ENCODE results near the gene UBB.

Gene UBB

GRCh38 chr17:16406742-16407674 is 26.1 kb downstream of the UBB start:
- TF ChIP-seq, protein P1, sequence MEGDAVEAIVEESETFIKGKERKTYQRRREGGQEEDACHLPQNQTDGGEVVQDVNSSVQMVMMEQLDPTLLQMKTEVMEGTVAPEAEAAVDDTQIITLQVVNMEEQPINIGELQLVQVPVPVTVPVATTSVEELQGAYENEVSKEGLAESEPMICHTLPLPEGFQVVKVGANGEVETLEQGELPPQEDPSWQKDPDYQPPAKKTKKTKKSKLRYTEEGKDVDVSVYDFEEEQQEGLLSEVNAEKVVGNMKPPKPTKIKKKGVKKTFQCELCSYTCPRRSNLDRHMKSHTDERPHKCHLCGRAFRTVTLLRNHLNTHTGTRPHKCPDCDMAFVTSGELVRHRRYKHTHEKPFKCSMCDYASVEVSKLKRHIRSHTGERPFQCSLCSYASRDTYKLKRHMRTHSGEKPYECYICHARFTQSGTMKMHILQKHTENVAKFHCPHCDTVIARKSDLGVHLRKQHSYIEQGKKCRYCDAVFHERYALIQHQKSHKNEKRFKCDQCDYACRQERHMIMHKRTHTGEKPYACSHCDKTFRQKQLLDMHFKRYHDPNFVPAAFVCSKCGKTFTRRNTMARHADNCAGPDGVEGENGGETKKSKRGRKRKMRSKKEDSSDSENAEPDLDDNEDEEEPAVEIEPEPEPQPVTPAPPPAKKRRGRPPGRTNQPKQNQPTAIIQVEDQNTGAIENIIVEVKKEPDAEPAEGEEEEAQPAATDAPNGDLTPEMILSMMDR (IDR thresholded peaks at IDR 0.05; ENCODE audit: control insufficient read depth, extremely low read depth, insufficient read depth): no peak
- no peak overlapping the region for H3K4me3 ChIP-seq (ENCODE audit: low read depth, low read length)
- DNase-seq (ENCODE audit: low read depth): no peak

DNA sequence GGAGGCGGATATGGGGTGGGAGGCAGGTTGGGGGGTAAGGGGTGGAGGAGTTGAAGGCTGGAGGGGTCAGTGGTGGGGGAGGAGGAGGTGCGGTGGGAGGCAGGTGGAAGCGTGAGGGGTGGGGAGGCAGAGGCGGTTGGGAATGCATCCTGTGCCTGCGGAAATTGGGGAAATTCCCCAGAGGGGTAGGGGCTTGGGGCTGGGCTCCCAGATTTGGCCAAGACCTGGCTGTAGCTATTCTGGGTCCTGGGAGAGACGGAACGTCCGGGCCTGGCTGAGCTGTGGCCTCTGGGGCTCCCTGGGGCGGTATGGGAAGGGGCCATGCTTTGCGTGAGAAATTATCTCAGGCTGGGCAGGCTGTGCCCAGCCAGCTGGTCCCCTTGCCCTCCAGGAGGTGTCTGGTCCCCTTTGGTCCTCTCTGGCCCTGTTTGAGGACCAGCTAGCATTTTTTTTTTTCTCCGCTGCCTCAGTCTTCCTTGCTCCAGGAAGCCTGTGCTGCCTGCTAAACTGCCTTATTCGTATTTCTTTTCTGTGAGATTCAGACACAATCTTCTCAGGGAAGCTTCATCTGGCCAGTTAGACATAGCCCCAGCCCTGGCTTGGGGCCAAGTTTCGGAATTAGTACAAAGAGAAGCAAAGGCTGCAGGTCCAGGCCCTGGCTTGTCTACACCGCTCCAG is 27.2 kb downstream of the UBB start:
- TF ChIP-seq, protein P1 (IDR thresholded peaks at IDR 0.05; ENCODE audit: control insufficient read depth, extremely low read depth, insufficient read depth): no peak
- no peak overlapping the region for H3K4me3 ChIP-seq (ENCODE audit: low read depth, low read length)
- no peak for DNase-seq (ENCODE audit: low read depth)

GRCh38 chr17:16415031-16415924 is 34.4 kb downstream of the UBB start, which contains the start of gene TRPV2:
Gene TRPV2, plus strand, starts transcription at chr17:16415571. Its CDS starts 2,098 bp downstream, at chr17:16417669.
- TF ChIP-seq, protein P1 (IDR thresholded peaks at IDR 0.05; ENCODE audit: control insufficient read depth, extremely low read depth, insufficient read depth): no peak
- DNase-seq (ENCODE audit: low read depth): no peak
- H3K4me3 ChIP-seq (ENCODE audit: low read depth, low read length): no peak within 1 kb of the TSS

GRCh38 chr17:16417399-16417798 is 36.5 kb downstream of the UBB start:
- H3K4me3 ChIP-seq (ENCODE audit: low read depth, low read length): no peak overlapping the region
- DNase-seq (ENCODE audit: low read depth): no peak
- TF ChIP-seq, protein P1 (IDR thresholded peaks at IDR 0.05; ENCODE audit: control insufficient read depth, extremely low read depth, insufficient read depth): no peak

DNA sequence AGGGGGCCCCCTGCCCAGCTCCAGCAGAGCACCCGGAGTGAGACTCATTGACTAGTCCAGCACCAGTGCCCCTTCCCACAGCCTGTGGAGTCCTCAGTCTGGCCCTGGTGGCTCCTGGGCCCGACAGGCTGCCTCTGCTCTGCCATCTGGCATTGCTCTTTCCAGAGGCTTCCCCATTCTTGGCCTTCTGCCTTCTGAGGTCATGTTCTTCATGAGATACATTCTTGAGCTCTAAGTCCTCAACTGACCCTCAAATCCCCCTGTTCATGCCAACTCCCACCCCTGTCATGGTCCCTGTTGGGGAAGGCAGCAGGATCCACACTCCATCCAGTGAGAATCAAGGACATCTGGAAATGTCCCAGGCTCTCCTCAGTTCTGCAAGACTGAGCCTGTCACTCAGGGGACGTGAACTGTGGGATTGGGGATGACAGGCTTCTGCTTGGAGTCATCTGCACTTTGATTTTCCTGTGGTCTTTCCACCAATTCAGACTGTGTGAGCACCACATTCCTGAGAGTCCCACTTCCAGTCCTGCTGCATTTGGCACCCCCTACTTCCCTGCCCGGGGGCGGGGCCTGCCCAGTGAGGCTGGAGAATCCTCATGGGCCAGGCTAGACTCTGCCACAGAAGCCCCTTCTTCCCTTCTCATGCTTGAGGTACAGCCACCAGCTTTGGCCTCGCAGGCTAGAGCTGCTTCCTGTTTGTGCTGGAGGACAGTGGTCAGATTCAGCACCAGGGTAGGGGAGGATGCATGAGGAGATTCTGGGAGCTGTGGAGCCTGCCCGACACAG is 37.2 kb downstream of the UBB start:
- TF ChIP-seq, protein P1 (IDR thresholded peaks at IDR 0.05; ENCODE audit: control insufficient read depth, extremely low read depth, insufficient read depth): no peak
- H3K4me3 ChIP-seq (ENCODE audit: low read depth, low read length): no peak overlapping the region
- DNase-seq (ENCODE audit: low read depth): no peak

GRCh38 chr17:16418685-16419068 is 37.8 kb downstream of the UBB start:
- TF ChIP-seq, protein P1 (IDR thresholded peaks at IDR 0.05; ENCODE audit: control insufficient read depth, extremely low read depth, insufficient read depth): no peak
- H3K4me3 ChIP-seq (ENCODE audit: low read depth, low read length): no peak overlapping the region
- no peak for DNase-seq (ENCODE audit: low read depth)

All from LNCaP clone FGC (cell line).